Mesothelial cell of epicardium (in vitro differentiated cells): ENCODE measurements around the gene KLF11. TPM values are rescaled to one million over a fixed set of nuclear protein-coding genes. Genes with fewer than 3 reads are reported as not detected.
"Not testable (repeated sequence)": the region's sequence is repeated elsewhere in the genome, so short reads cannot be mapped to it uniquely, and the experiment has no call there.

Experiments used
- DNase-seq, 2 experiments: peaks; one replicate each; pipeline ENCODE4 v3.0.0; 2021; ENCODE audit warnings: low spot score in 2 of 2; ENCODE audit not compliant: unreplicated experiment in 2 of 2
- H3K27ac Mint-ChIP-seq: 2 replicates; pipeline ENCODE4 v1.8.0; 2021; ENCODE audit warnings: mixed read lengths
- H3K27me3 Mint-ChIP-seq: 2 replicates; pipeline ENCODE4 v1.8.0; 2021; ENCODE audit warnings: low read depth, mixed read lengths
- H3K36me3 Mint-ChIP-seq: 2 replicates; pipeline ENCODE4 v1.8.0; 2021; ENCODE audit warnings: mixed read lengths
- H3K4me1 Mint-ChIP-seq: 2 replicates; pipeline ENCODE4 v1.8.0; 2021; ENCODE audit warnings: mixed read lengths
- H3K4me3 Mint-ChIP-seq: 2 replicates; pipeline ENCODE4 v1.8.0; 2021; ENCODE audit warnings: mild to moderate bottlenecking, moderate library complexity, mixed read lengths
- H3K9me3 Mint-ChIP-seq: 2 replicates; pipeline ENCODE4 v1.8.0; 2021; ENCODE audit warnings: mixed read lengths
- CTCF ChIP-seq: fragments of 200-600 bp; sonication (generic); IDR thresholded peaks from one replicate; pipeline ENCODE4 v1.5.0; 2021; ENCODE audit warnings: antibody characterized with exemption; ENCODE audit not compliant: unreplicated experiment
- total RNA-seq: library from RNA; stranded (reverse); gene quantifications from 3 replicates; pipeline ENCODE4 v1.2.1, GENCODE V29; 2021

Gene KLF11
- total RNA-seq, 1 donor from 2014 or later, result 15.8 TPM

- Mint-ChIP-seq H3K4me1 (no peaks in the 10 kb centered on the region), H3K9me3 (no peaks in the 10 kb centered on the region), H3K4me3 (no peak overlapping the region), H3K27ac (no peak overlapping the region), H3K27me3 (peaks cover 35% of the 10 kb centered on the region), H3K36me3 (no peaks in the 10 kb centered on the region)
- no peak for TF ChIP-seq CTCF
- no peak for DNase-seq
These were observed 46.3 kb downstream of the KLF11 start for GRCh38 chr2:10089565-10090190.

DNA sequence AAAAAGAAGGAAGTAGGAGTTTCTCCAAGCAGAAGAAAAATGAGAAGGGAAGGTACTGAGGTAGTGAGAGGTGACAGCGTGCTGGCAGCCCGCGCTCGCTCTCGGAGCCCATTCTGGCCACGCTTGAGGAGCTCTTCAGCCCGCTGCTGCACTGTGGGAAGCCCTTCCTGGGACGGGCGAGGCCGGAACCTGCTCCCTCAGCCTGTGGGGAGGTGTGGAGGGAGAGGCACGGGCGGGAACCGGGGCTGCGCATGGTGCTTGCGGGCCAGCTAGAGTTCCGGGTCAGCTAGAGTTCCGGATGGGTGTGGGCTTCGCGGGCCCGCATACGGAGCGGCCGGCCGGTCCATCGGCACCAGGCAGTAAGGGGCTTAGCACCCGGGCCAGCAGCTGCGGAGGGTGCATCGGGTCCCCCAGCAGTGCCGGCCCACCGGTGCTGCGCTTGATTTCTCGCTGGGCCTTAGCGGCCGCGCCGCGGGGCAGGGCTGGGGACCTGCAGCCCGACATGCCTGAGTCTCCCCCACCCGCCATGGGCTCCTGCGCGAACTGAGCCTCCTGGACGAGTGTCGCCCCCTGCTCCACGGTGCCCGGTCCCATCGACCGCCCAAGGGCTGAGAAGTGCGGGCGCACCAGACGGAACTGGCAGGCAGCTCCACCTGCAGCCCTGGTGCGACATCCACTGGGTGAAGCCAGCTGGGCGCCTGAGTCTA, 48.0 kb downstream of the KLF11 start:
- no peak for DNase-seq
- TF ChIP-seq CTCF, result no peak
- Mint-ChIP-seq H3K4me3 (no peak overlapping the region), H3K36me3 (no peaks in the 10 kb centered on the region), H3K27me3 (peaks cover 20% of the 10 kb centered on the region), H3K9me3 (no peaks in the 10 kb centered on the region), H3K27ac (no peak overlapping the region), H3K4me1 (no peaks in the 10 kb centered on the region)

DNA sequence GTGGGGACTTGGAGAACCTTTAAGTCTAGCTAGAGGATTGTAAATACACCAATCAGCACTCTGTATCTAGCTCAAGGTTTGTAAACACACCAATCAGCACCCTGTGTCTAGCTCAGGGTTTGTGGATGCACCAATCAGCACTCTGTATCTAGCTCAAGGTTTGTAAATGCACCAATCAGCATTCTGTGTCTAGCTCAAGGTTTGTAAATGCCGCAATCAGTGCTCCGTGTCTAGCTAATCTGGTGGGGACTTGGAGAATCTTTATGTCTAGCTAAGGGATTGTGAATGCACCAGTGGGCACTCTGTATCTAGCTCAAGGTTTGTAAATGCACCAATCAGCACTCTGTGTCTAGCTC, 48.5 kb downstream of the KLF11 start:
- H3K4me1 Mint-ChIP-seq, H3K4me3 Mint-ChIP-seq, H3K36me3 Mint-ChIP-seq, H3K9me3 Mint-ChIP-seq, DNase-seq, H3K27ac Mint-ChIP-seq: not testable (repeated sequence)
- peaks cover 20% of the 10 kb centered on the region for H3K27me3 Mint-ChIP-seq

GRCh38 chr2:10094271-10094814, 51.0 kb downstream of the KLF11 start:
- H3K27me3 Mint-ChIP-seq, result peaks cover 13% of the 10 kb centered on the region
- H3K4me1 Mint-ChIP-seq, result peaks cover 3% of the 10 kb centered on the region
- DNase-seq, result no peak
- H3K36me3 Mint-ChIP-seq, result no peaks in the 10 kb centered on the region
- no peak overlapping the region for H3K4me3 Mint-ChIP-seq
- no peaks in the 10 kb centered on the region for H3K9me3 Mint-ChIP-seq
- no peak overlapping the region for H3K27ac Mint-ChIP-seq
- no peak for TF ChIP-seq CTCF

DNA sequence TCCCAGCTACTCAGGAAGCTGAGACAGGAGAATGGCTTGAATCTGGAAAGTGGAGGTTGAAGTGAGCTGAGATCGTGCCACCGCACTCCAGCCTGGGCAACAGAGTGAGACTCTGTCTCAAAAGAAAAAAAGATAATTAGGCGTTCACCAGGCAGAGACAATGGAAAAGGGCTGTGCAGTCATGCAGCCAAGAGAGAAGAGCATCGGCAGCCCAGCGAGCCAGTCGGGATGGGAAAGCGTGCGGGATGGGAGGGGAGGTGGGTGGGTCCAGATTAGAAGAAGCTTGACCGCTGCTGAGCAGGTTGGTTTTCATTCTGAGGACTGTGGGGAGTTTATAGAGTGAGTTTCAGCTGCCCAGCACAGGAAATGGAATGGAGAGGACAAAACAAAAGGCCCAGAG, 51.8 kb downstream of the KLF11 start:
- H3K4me1 Mint-ChIP-seq, result peaks cover 3% of the 10 kb centered on the region
- TF ChIP-seq CTCF, result no peak
- peaks cover 5% of the 10 kb centered on the region for H3K27me3 Mint-ChIP-seq
- DNase-seq, result no peak
- H3K27ac Mint-ChIP-seq, result no peak overlapping the region
- no peak overlapping the region for H3K4me3 Mint-ChIP-seq
- no peaks in the 10 kb centered on the region for H3K36me3 Mint-ChIP-seq
- no peaks in the 10 kb centered on the region for H3K9me3 Mint-ChIP-seq

DNA sequence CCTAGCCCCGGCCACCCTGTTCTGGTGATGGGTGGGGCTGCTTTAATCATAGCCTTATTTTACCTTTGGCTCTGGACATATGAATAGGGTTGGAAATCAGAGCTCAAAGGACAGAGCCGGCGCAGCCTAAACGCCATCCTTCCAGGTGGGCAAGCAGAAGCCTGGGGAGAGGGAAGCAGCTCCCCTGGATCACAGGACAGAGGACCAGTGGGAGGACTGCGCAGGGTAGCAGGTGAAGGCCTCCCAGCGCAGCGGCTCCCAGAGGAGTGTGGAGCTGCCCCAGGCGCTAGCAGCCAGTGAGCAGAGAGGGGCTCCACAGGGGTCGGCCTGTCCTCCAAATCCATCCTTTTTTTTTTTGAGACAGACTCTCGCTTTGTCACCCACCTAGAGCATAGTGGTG, 53.3 kb downstream of the KLF11 start:
- H3K4me3 Mint-ChIP-seq, result no peak overlapping the region
- TF ChIP-seq CTCF, result no peak
- H3K9me3 Mint-ChIP-seq, result no peaks in the 10 kb centered on the region
- H3K27ac Mint-ChIP-seq, result no peak overlapping the region
- peaks cover 5% of the 10 kb centered on the region for H3K27me3 Mint-ChIP-seq
- DNase-seq, result no peak
- H3K36me3 Mint-ChIP-seq, result no peaks in the 10 kb centered on the region
- peaks cover 3% of the 10 kb centered on the region for H3K4me1 Mint-ChIP-seq
